ENCODE measurements around the gene ACAP3.

ACAP3 gene

DNA sequence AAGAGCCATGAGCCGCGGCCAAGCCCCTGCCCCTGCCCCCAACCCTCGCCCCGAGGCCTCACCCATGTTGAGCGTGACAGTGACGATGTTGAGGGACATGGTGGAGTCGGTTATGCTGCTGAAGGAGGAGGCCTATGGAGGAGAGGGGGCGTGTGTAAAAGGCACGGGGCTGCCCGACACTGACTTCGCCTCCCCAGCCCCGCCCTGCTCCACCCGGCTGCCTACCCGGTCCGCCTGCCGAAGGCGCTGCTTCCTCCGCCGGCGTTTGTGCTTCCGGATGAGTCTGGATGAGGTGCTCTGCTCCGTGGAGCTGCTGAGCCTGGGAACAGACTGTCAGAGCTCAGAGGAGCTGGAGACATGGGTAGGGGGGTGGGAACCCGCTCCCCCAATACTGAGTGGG, 32.5 kb upstream of the ACAP3 start:
- Mint-ChIP-seq H3K36me3 (peaks cover 27 to 40% of the 10 kb centered on the region in 2 donors), H3K27ac (no peak overlapping the region)
- no peak for DNase-seq

DNA sequence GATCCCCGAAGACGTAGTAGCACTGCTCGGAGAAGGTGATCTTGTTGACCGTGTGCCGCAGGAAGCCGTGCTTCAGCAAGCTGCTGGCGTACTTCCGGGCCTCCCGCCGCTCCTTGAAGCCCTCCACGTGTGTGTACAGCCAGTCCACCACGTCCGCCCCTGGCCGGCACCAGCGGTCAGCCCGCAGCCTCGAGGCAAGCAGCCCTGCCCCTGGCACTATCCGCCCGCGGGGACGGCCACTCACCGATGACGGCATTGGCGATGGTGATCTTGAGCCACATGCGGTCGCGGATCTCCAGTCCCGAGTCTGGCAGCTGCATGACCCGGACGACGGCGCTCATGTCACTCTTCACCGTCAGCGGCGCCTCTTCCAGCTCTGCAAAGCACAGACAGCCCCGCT, 30.5 kb upstream of the ACAP3 start:
- Mint-ChIP-seq H3K36me3 (peaks cover 30 to 45% of the 10 kb centered on the region in 2 donors), H3K27me3 (no peaks in the 10 kb centered on the region), H3K4me3 (no peak overlapping the region), H3K27ac (no peak overlapping the region), H3K9me3 (no peaks in the 10 kb centered on the region), H3K4me1 (peaks cover under 1% of the 10 kb centered on the region in 2 donors)
- no peak for DNase-seq
- no peak for ATAC-seq (replicated peaks)

More for the DNA sequence above, 32.5 kb upstream of the ACAP3 start:
- Mint-ChIP-seq H3K9me3 (no peaks in the 10 kb centered on the region), H3K4me3 (no peak overlapping the region), H3K27me3 (no peaks in the 10 kb centered on the region), H3K4me1 (peaks cover 3 to 10% of the 10 kb centered on the region in 2 donors)
- ATAC-seq (replicated peaks), result no peak

DNA sequence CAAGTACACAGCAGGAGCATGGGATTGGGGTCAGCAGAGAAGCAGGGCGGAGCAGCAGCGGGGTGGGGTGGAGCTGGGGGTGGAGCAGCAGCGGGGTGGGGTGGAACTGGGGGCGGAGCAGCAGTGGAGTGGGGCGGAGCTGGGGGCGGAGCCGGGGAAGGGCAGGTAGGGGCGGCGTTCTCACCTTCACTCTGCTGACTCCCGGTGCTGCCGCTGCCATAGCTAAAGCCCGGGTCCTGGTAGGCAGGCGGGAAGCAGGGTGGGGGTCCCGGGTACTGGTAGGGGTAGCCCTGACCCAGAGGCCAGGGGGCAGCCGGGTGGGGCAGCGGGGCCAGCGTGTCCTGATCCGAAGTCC, 30.0 kb upstream of the ACAP3 start:
- ATAC-seq (replicated peaks) (peak; percentile 75 to 78), DNase-seq (no peak)
- Mint-ChIP-seq H3K27ac (no peak overlapping the region), H3K36me3 (peaks cover 30 to 45% of the 10 kb centered on the region in 2 donors), H3K9me3 (no peaks in the 10 kb centered on the region), H3K4me3 (no peak overlapping the region), H3K27me3 (no peaks in the 10 kb centered on the region), H3K4me1 (no peaks in the 10 kb centered on the region)

DNA sequence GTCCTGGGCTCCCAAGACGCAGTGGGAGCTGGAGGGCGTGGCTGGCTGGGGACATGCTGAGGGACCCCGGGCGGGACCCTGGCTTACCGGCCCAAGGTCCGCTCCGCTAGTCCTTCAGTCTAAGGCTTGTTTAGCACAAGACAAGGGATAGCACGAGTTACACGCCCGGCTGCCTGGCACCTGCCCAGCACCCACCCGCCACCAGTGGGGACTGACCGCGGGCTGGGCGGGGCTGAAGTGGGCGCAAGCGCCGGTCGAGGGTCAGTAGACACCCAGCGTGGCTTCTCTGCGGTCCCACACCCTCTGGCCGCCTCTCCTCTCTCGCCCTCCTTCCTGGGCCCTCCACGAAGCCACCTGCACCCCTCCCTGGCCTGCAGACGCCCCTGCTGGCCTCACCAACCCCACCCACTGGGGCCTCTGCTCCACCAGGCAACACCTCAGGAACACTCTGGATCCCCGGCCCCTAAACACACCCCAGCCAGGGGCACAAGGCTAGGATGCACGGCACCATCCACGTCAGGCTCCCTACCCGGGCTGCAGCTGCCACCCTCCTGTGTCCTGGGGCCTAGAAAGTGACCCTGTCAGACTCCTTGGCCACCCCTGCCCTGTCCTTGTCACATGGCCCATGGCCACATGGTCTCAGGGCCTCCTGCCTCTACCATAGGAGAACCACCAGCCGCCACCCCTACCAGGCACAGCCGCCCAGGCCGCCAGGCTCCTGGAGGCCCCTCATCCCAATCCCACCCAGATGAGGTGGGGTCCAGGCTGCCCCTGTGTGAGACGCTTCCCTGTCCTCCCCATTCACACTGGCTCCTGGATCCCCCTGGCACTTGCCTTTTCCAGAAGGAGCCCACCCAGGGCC, 29.4 kb upstream of the ACAP3 start:
- no peak for ATAC-seq (replicated peaks)
- no peak for DNase-seq
- Mint-ChIP-seq H3K27ac (no peak overlapping the region), H3K9me3 (no peaks in the 10 kb centered on the region), H3K27me3 (no peaks in the 10 kb centered on the region), H3K4me1 (no peaks in the 10 kb centered on the region), H3K4me3 (no peak overlapping the region), H3K36me3 (peaks cover 30 to 45% of the 10 kb centered on the region in 2 donors)

DNA sequence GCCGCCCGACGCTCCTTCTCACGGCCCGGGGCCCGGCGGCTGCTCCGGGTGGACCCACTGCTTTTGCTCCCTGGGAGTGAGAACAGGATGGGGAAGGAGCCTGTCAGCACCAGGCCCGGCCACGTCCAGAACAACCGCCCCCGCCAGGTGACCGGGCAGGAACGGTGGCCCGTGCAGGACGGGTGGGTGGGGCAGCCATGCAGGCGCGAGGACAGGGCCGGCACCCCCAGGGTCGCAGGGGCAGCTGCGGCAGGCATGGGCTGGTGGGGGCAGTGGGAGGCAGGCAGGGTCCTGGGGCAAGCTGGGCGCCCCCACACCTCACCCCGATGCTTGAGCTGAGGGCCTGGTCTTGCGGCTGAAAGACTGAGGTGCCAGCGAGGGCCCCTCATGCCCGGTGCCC, 28.7 kb upstream of the ACAP3 start:
- no peak overlapping the region for H3K4me3 Mint-ChIP-seq
- H3K4me1 Mint-ChIP-seq, result no peaks in the 10 kb centered on the region
- no peaks in the 10 kb centered on the region for H3K9me3 Mint-ChIP-seq
- H3K27ac Mint-ChIP-seq, result no peak overlapping the region
- DNase-seq, result no peak
- H3K36me3 Mint-ChIP-seq, result peaks cover 27 to 42% of the 10 kb centered on the region in 2 donors
- ATAC-seq (replicated peaks), result no peak
- no peaks in the 10 kb centered on the region for H3K27me3 Mint-ChIP-seq

DNA sequence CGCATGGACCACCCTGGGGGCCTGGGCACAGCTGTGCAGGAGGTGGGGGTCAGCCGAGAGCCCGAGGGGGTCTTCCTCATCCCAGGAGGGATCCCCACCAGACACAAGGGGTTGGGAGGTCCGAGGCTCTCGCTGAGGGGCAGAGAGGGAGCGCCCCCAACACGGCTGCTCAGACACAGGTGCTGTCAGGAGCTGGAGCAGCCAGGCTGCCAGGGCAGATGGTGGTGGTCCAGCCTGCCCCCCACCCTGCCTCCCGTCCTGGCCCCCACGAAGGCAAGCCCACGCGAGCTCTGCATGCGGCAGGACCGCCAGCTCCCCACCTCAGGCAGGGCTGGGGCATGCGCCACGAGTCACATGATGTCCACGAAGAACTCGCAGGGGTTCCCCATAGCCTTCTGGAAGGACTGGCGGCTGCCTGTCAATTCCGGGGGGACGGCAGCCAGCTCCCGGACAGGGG, 28.1 kb upstream of the ACAP3 start:
- ATAC-seq (replicated peaks), result no peak
- no peak for DNase-seq
- peaks cover 22 to 36% of the 10 kb centered on the region in 2 donors for H3K36me3 Mint-ChIP-seq
- H3K4me3 Mint-ChIP-seq, result no peak overlapping the region
- H3K27ac Mint-ChIP-seq, result no peak overlapping the region
- no peaks in the 10 kb centered on the region for H3K27me3 Mint-ChIP-seq
- peaks cover 0 to 1% of the 10 kb centered on the region in 2 donors for H3K4me1 Mint-ChIP-seq
- H3K9me3 Mint-ChIP-seq, result no peaks in the 10 kb centered on the region

DNA sequence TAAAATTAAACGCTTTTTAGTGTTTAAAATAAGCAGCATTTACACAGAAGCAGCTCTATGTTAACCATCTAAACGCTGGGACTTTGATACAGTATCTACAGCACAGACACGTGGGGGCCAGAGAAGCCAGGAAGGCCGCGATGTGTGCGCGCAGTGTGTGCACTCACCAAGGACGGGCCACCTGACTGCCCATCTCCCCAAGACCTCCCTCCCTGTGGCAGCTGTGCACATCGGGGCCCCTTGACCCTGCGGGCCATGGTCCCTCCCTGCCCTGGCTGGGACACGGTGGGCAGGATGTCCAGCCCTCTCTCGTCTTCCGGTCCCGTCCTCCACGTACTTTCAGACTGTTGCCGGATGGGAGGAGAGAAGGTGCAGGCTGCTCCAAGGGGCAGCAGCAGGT, 27.6 kb upstream of the ACAP3 start:
- H3K27ac Mint-ChIP-seq, result no peak overlapping the region

DNA sequence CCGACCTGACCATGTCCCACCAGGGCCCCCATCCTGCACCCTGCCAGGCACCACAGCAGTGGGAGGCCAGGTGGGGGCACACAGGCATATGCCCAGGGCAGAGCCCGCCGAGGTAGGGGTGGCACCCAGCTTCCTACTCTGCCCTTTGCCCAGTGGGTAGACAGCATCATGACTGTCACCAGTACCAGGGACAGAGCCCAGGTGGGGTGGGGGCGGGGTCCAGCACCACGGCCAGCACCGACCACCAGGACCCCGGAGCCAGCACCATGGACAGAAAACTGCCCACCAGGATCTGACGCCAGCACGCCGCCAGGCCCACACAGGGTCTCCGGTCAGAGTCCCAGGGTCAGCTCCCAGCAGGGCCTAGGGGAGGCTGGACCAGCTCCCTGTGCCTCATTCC, 27.1 kb upstream of the ACAP3 start:
- no peaks in the 10 kb centered on the region for H3K27me3 Mint-ChIP-seq
- H3K36me3 Mint-ChIP-seq, result peaks cover 16 to 27% of the 10 kb centered on the region in 2 donors
- no peak overlapping the region for H3K4me3 Mint-ChIP-seq
- no peak for ATAC-seq (replicated peaks)
- H3K27ac Mint-ChIP-seq, result no peak overlapping the region
- H3K9me3 Mint-ChIP-seq, result no peaks in the 10 kb centered on the region
- no peak for DNase-seq
- H3K4me1 Mint-ChIP-seq, result peaks cover 0 to 4% of the 10 kb centered on the region in 2 donors

More for the DNA sequence above, 27.6 kb upstream of the ACAP3 start:
- no peaks in the 10 kb centered on the region for H3K27me3 Mint-ChIP-seq
- H3K4me3 Mint-ChIP-seq, result no peak overlapping the region
- peaks cover 0 to 2% of the 10 kb centered on the region in 2 donors for H3K4me1 Mint-ChIP-seq
- peaks cover 21 to 30% of the 10 kb centered on the region in 2 donors for H3K36me3 Mint-ChIP-seq
- DNase-seq, result no peak
- H3K9me3 Mint-ChIP-seq, result no peaks in the 10 kb centered on the region
- ATAC-seq (replicated peaks), result no peak

DNA sequence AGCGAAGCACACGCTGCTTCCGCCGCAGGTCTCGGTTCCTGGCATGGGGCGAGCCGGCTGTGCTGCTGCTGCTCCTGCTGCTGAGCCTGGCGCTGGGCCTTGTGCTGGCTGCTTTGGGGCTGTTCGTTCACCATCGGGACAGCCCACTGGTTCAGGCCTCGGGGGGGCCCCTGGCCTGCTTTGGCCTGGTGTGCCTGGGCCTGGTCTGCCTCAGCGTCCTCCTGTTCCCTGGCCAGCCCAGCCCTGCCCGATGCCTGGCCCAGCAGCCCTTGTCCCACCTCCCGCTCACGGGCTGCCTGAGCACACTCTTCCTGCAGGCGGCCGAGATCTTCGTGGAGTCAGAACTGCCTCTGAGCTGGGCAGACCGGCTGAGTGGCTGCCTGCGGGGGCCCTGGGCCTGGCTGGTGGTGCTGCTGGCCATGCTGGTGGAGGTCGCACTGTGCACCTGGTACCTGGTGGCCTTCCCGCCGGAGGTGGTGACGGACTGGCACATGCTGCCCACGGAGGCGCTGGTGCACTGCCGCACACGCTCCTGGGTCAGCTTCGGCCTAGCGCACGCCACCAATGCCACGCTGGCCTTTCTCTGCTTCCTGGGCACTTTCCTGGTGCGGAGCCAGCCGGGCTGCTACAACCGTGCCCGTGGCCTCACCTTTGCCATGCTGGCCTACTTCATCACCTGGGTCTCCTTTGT, 26.0 kb upstream of the ACAP3 start:
- ATAC-seq (replicated peaks) (no peak), DNase-seq (no peak)
- Mint-ChIP-seq H3K36me3 (peaks cover 15 to 24% of the 10 kb centered on the region in 2 donors), H3K27ac (peak overlapping the region; percentile 37), H3K9me3 (no peaks in the 10 kb centered on the region), H3K4me1 (peaks cover 0 to 6% of the 10 kb centered on the region in 2 donors), H3K27me3 (no peaks in the 10 kb centered on the region), H3K4me3 (no peak overlapping the region)

DNA sequence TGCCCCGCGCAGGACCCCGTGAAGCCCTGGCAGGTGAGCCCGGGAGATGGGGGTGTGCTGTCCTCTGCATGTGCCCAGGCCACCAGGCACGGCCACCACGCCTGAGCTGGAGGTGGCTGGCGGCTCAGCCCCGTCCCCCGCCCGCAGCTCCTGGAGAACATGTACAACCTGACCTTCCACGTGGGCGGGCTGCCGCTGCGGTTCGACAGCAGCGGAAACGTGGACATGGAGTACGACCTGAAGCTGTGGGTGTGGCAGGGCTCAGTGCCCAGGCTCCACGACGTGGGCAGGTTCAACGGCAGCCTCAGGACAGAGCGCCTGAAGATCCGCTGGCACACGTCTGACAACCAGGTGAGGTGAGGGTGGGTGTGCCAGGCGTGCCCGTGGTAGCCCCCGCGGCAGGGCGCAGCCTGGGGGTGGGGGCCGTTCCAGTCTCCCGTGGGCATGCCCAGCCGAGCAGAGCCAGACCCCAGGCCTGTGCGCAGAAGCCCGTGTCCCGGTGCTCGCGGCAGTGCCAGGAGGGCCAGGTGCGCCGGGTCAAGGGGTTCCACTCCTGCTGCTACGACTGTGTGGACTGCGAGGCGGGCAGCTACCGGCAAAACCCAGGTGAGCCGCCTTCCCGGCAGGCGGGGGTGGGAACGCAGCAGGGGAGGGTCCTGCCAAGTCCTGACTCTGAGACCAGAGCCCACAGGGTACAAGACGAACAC, 25.2 kb upstream of the ACAP3 start:
- no peak for DNase-seq
- Mint-ChIP-seq H3K27ac (no peak overlapping the region), H3K27me3 (no peaks in the 10 kb centered on the region), H3K9me3 (no peaks in the 10 kb centered on the region), H3K4me3 (no peak overlapping the region), H3K36me3 (peaks cover 9 to 17% of the 10 kb centered on the region in 2 donors), H3K4me1 (peaks cover 0 to 6% of the 10 kb centered on the region in 2 donors)
- peak in 1 of 2 donors; percentile 6 for ATAC-seq (replicated peaks)

DNA sequence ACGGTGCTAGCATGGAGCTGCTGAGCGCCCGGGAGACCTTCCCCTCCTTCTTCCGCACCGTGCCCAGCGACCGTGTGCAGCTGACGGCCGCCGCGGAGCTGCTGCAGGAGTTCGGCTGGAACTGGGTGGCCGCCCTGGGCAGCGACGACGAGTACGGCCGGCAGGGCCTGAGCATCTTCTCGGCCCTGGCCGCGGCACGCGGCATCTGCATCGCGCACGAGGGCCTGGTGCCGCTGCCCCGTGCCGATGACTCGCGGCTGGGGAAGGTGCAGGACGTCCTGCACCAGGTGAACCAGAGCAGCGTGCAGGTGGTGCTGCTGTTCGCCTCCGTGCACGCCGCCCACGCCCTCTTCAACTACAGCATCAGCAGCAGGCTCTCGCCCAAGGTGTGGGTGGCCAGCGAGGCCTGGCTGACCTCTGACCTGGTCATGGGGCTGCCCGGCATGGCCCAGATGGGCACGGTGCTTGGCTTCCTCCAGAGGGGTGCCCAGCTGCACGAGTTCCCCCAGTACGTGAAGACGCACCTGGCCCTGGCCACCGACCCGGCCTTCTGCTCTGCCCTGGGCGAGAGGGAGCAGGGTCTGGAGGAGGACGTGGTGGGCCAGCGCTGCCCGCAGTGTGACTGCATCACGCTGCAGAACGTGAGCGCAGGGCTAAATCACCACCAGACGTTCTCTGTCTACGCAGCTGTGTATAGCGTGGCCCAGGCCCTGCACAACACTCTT, 24.5 kb upstream of the ACAP3 start:
- H3K27ac Mint-ChIP-seq, result no peak overlapping the region
- H3K9me3 Mint-ChIP-seq, result no peaks in the 10 kb centered on the region
- H3K27me3 Mint-ChIP-seq, result no peaks in the 10 kb centered on the region
- ATAC-seq (replicated peaks), result peak in 1 of 2 donors; percentile 5
- peaks cover 2 to 9% of the 10 kb centered on the region in 2 donors for H3K4me1 Mint-ChIP-seq
- no peak for DNase-seq
- H3K36me3 Mint-ChIP-seq, result peaks cover 7 to 15% of the 10 kb centered on the region in 2 donors
- no peak overlapping the region for H3K4me3 Mint-ChIP-seq

DNA sequence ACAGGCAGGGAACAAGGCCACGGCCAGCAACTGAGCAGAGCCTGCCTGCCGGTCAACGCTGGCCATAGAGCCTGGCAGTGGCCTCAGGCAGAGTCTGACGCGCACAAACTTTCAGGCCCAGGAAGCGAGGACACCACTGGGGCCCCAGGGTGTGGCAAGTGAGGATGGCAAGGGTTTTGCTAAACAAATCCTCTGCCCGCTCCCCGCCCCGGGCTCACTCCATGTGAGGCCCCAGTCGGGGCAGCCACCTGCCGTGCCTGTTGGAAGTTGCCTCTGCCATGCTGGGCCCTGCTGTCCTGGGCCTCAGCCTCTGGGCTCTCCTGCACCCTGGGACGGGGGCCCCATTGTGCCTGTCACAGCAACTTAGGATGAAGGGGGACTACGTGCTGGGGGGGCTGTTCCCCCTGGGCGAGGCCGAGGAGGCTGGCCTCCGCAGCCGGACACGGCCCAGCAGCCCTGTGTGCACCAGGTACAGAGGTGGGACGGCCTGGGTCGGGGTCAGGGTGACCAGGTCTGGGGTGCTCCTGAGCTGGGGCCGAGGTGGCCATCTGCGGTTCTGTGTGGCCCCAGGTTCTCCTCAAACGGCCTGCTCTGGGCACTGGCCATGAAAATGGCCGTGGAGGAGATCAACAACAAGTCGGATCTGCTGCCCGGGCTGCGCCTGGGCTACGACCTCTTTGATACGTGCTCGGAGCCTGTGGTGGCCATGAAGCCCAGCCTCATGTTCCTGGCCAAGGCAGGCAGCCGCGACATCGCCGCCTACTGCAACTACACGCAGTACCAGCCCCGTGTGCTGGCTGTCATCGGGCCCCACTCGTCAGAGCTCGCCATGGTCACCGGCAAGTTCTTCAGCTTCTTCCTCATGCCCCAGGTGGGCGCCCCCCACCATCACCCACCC, 23.6 kb upstream of the ACAP3 start, which contains the start of gene TAS1R3:
Gene TAS1R3 (plus strand): TSS at position 213 of the 898 bp plus-strand sequence. CDS start 66 bp downstream, at position 279.
- Mint-ChIP-seq H3K36me3 (peaks cover 6 to 13% of the 10 kb centered on the region in 2 donors), H3K9me3 (no peaks in the 10 kb centered on the region), H3K4me1 (peaks cover 11% of the 10 kb centered on the region in 2 donors), H3K27ac (peak within 1 kb of the TSS; percentile 49), H3K4me3 (no peak within 1 kb of the TSS), H3K27me3 (no peaks in the 10 kb centered on the region)
- DNase-seq (no peak), ATAC-seq (replicated peaks) (no peak)
